ENCODE results near the gene STARD6.
A peak's percentile ranks its signal among the peaks of the same experiment; 100 is the strongest.
"Not testable (repeated sequence)": the region's sequence is repeated elsewhere in the genome, so short reads cannot be mapped to it uniquely, and the experiment has no call there.

STARD6 gene

GRCh38 chr18:54357660-54358494, at the start of gene STARD6, which contains the start of gene C18orf54:
Gene STARD6, minus strand, starts transcription at chr18:54357858. Its CDS starts 3,285 bp downstream, at chr18:54354573.
Gene C18orf54, plus strand, starts transcription at chr18:54357906. Its CDS starts 2,667 bp downstream, at chr18:54360573.
- Mint-ChIP-seq H3K27ac (peak within 1 kb of the TSS; percentile 94), H3K9me3 (no peaks in the 10 kb centered on the region), H3K27me3 (peaks cover 6% of the 10 kb centered on the region), H3K36me3 (ENCODE audit: low read depth) (peaks cover 24% of the 10 kb centered on the region), H3K4me1 (ENCODE audit: low read depth) (peaks cover 19% of the 10 kb centered on the region), H3K4me3 (peak within 1 kb of the TSS; percentile 93)

GRCh38 chr18:54405290-54405689, 47.6 kb upstream of the STARD6 start:
- Mint-ChIP-seq H3K27ac (no peak overlapping the region), H3K4me3 (no peak overlapping the region), H3K4me1 (ENCODE audit: low read depth) (no peaks in the 10 kb centered on the region), H3K9me3 (no peaks in the 10 kb centered on the region), H3K27me3 (peaks cover 26% of the 10 kb centered on the region), H3K36me3 (ENCODE audit: low read depth) (no peaks in the 10 kb centered on the region)

- H3K36me3 Mint-ChIP-seq (ENCODE audit: low read depth), result no peaks in the 10 kb centered on the region
- no peaks in the 10 kb centered on the region for H3K4me1 Mint-ChIP-seq (ENCODE audit: low read depth)
- peaks cover 8% of the 10 kb centered on the region for H3K27me3 Mint-ChIP-seq
- no peaks in the 10 kb centered on the region for H3K9me3 Mint-ChIP-seq
- no peak overlapping the region for H3K4me3 Mint-ChIP-seq
- no peak overlapping the region for H3K27ac Mint-ChIP-seq
These were observed 39.1 kb upstream of the STARD6 start for GRCh38 chr18:54396760-54397159.

- Mint-ChIP-seq H3K4me3 (no peak overlapping the region), H3K9me3 (no peaks in the 10 kb centered on the region), H3K27me3 (peaks cover 8% of the 10 kb centered on the region), H3K27ac (no peak overlapping the region), H3K36me3 (ENCODE audit: low read depth) (no peaks in the 10 kb centered on the region), H3K4me1 (ENCODE audit: low read depth) (peaks cover 3% of the 10 kb centered on the region)
These were observed 36.1 kb upstream of the STARD6 start for GRCh38 chr18:54393648-54394294.

- no peak overlapping the region for H3K4me3 Mint-ChIP-seq
- H3K36me3 Mint-ChIP-seq (ENCODE audit: low read depth), result no peaks in the 10 kb centered on the region
- H3K27ac Mint-ChIP-seq, result no peak overlapping the region
- H3K9me3 Mint-ChIP-seq, result no peaks in the 10 kb centered on the region
- peaks cover 10% of the 10 kb centered on the region for H3K4me1 Mint-ChIP-seq (ENCODE audit: low read depth)
- peaks cover 14% of the 10 kb centered on the region for H3K27me3 Mint-ChIP-seq
These were observed 34.9 kb upstream of the STARD6 start for GRCh38 chr18:54392543-54393023.

GRCh38 chr18:54390838-54391237, 33.2 kb upstream of the STARD6 start:
- peaks cover 10% of the 10 kb centered on the region for H3K27me3 Mint-ChIP-seq
- H3K4me3 Mint-ChIP-seq, result no peak overlapping the region
- peaks cover 10% of the 10 kb centered on the region for H3K4me1 Mint-ChIP-seq (ENCODE audit: low read depth)
- no peaks in the 10 kb centered on the region for H3K9me3 Mint-ChIP-seq
- H3K36me3 Mint-ChIP-seq (ENCODE audit: low read depth), result no peaks in the 10 kb centered on the region
- no peak overlapping the region for H3K27ac Mint-ChIP-seq

GRCh38 chr18:54389143-54389505, 31.5 kb upstream of the STARD6 start:
- peaks cover 10% of the 10 kb centered on the region for H3K4me1 Mint-ChIP-seq (ENCODE audit: low read depth)
- no peak overlapping the region for H3K27ac Mint-ChIP-seq
- peaks cover 10% of the 10 kb centered on the region for H3K27me3 Mint-ChIP-seq
- no peak overlapping the region for H3K4me3 Mint-ChIP-seq
- H3K9me3 Mint-ChIP-seq, result no peaks in the 10 kb centered on the region
- no peaks in the 10 kb centered on the region for H3K36me3 Mint-ChIP-seq (ENCODE audit: low read depth)

- Mint-ChIP-seq H3K36me3 (ENCODE audit: low read depth) (no peaks in the 10 kb centered on the region), H3K27ac (no peak overlapping the region), H3K4me1 (ENCODE audit: low read depth) (peaks cover 10% of the 10 kb centered on the region), H3K27me3 (peaks cover 10% of the 10 kb centered on the region), H3K4me3 (no peak overlapping the region), H3K9me3 (no peaks in the 10 kb centered on the region)
These were observed 30.8 kb upstream of the STARD6 start for GRCh38 chr18:54388203-54389142.

GRCh38 chr18:54387631-54388030, 30.0 kb upstream of the STARD6 start:
- Mint-ChIP-seq H3K4me3 (no peak overlapping the region), H3K27me3 (peaks cover 10% of the 10 kb centered on the region), H3K36me3 (ENCODE audit: low read depth) (no peaks in the 10 kb centered on the region), H3K27ac (no peak overlapping the region), H3K9me3 (no peaks in the 10 kb centered on the region), H3K4me1 (ENCODE audit: low read depth) (peaks cover 10% of the 10 kb centered on the region)

- H3K4me3 Mint-ChIP-seq; H3K27ac Mint-ChIP-seq; H3K9me3 Mint-ChIP-seq; H3K27me3 Mint-ChIP-seq; H3K36me3 Mint-ChIP-seq (ENCODE audit: low read depth): not testable (repeated sequence)
- peaks cover 10% of the 10 kb centered on the region for H3K4me1 Mint-ChIP-seq (ENCODE audit: low read depth)
These were observed 29.3 kb upstream of the STARD6 start for GRCh38 chr18:54386800-54387495.

- Mint-ChIP-seq H3K36me3 (ENCODE audit: low read depth) (peaks cover 4% of the 10 kb centered on the region), H3K9me3 (no peaks in the 10 kb centered on the region), H3K27me3 (peaks cover 6% of the 10 kb centered on the region), H3K4me3 (no peak overlapping the region), H3K27ac (no peak overlapping the region), H3K4me1 (ENCODE audit: low read depth) (peaks cover 10% of the 10 kb centered on the region)
These were observed 28.4 kb upstream of the STARD6 start for GRCh38 chr18:54386043-54386442.

- H3K9me3 Mint-ChIP-seq, result no peaks in the 10 kb centered on the region
- H3K27ac Mint-ChIP-seq, result no peak overlapping the region
- H3K4me3 Mint-ChIP-seq, result no peak overlapping the region
- H3K4me1 Mint-ChIP-seq (ENCODE audit: low read depth), result no peaks in the 10 kb centered on the region
- no peaks in the 10 kb centered on the region for H3K27me3 Mint-ChIP-seq
- H3K36me3 Mint-ChIP-seq (ENCODE audit: low read depth), result peaks cover 15% of the 10 kb centered on the region
These were observed 25.1 kb upstream of the STARD6 start for GRCh38 chr18:54382733-54383252.

- Mint-ChIP-seq H3K36me3 (ENCODE audit: low read depth) (peaks cover 15% of the 10 kb centered on the region), H3K27ac (no peak overlapping the region), H3K27me3 (no peaks in the 10 kb centered on the region), H3K4me1 (ENCODE audit: low read depth) (no peaks in the 10 kb centered on the region), H3K9me3 (no peaks in the 10 kb centered on the region), H3K4me3 (no peak overlapping the region)
These were observed 24.4 kb upstream of the STARD6 start for GRCh38 chr18:54382076-54382475.

- no peaks in the 10 kb centered on the region for H3K9me3 Mint-ChIP-seq
- no peak overlapping the region for H3K4me3 Mint-ChIP-seq
- H3K36me3 Mint-ChIP-seq (ENCODE audit: low read depth), result peaks cover 15% of the 10 kb centered on the region
- no peaks in the 10 kb centered on the region for H3K27me3 Mint-ChIP-seq
- no peaks in the 10 kb centered on the region for H3K4me1 Mint-ChIP-seq (ENCODE audit: low read depth)
- no peak overlapping the region for H3K27ac Mint-ChIP-seq
These were observed 24.0 kb upstream of the STARD6 start for GRCh38 chr18:54381640-54382039.

Measured in stimulated activated naive CD8-positive, alpha-beta T cell treated with anti-CD3 and anti-CD28 coated beads, Interleukin-15, Interleukin-2, amounts not matched to agents 100 ng/mL and 50 ng/mL, for 24 hours (primary cell).